ENCODE measurements around the gene TPRN. TPM values are rescaled to one million over a fixed set of nuclear protein-coding genes. Genes with fewer than 3 reads are reported as not detected.

The TPRN gene
- total and polyA plus RNA-seq, 2 experiments from 2014 or later: 6.4 to 29.2 TPM

DNA sequence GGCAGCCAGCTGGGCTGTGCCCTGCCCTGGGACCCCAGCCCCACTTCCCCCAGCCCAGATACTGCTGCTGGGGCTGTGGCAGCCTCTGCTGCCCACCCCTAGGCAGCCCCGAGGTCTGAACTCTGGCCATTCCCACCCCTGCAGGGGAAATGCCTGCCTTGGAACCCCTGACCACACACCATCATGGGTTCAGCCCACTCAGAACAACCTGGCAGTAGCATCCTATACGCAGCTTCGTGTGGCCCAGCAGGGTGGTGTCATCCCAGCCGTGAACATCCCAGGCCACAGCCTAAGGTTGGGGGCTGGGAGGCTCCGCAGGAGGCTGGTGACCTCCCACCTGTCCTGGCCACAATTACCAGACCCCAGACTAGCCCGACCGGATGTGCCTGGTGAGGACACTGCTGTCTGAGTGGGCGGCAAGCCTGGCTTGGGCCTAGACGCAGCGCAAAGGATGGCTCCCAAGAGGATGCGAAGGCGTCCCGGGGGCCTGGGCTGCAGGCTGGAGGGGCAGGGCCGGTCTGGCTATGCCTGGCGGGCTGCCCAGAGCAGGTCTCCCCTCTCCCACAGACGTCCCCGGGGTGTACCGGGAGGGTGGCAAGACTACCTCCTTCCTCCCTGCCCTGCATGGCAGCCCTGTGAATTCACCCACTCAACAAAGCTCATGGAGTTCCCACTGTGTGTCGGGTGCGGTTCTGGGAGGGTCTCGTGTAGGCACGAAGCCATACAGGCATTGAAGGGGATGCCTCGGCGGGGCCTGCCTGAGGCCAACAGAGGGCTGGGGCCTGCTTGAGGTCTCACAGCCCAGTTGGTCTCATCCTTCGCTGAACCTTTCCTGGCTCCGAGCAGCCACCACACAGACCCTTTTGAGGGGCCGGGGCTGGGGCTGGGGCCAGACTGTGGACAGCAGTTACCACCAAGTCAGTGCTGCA, 28.7 kb upstream of the TPRN start (continued):
- TF ChIP-seq EZH2phosphoT487 (IDR thresholded peaks at IDR 0.05; ENCODE audit: unreplicated experiment): no peak
- TF ChIP-seq ZNF114 (CRISPR knock-in tag; IDR thresholded peaks at IDR 0.05): no peak
- TF ChIP-seq, protein P1, sequence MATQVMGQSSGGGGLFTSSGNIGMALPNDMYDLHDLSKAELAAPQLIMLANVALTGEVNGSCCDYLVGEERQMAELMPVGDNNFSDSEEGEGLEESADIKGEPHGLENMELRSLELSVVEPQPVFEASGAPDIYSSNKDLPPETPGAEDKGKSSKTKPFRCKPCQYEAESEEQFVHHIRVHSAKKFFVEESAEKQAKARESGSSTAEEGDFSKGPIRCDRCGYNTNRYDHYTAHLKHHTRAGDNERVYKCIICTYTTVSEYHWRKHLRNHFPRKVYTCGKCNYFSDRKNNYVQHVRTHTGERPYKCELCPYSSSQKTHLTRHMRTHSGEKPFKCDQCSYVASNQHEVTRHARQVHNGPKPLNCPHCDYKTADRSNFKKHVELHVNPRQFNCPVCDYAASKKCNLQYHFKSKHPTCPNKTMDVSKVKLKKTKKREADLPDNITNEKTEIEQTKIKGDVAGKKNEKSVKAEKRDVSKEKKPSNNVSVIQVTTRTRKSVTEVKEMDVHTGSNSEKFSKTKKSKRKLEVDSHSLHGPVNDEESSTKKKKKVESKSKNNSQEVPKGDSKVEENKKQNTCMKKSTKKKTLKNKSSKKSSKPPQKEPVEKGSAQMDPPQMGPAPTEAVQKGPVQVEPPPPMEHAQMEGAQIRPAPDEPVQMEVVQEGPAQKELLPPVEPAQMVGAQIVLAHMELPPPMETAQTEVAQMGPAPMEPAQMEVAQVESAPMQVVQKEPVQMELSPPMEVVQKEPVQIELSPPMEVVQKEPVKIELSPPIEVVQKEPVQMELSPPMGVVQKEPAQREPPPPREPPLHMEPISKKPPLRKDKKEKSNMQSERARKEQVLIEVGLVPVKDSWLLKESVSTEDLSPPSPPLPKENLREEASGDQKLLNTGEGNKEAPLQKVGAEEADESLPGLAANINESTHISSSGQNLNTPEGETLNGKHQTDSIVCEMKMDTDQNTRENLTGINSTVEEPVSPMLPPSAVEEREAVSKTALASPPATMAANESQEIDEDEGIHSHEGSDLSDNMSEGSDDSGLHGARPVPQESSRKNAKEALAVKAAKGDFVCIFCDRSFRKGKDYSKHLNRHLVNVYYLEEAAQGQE (IDR thresholded peaks at IDR 0.05; ENCODE audit: unreplicated experiment): no peak

DNA sequence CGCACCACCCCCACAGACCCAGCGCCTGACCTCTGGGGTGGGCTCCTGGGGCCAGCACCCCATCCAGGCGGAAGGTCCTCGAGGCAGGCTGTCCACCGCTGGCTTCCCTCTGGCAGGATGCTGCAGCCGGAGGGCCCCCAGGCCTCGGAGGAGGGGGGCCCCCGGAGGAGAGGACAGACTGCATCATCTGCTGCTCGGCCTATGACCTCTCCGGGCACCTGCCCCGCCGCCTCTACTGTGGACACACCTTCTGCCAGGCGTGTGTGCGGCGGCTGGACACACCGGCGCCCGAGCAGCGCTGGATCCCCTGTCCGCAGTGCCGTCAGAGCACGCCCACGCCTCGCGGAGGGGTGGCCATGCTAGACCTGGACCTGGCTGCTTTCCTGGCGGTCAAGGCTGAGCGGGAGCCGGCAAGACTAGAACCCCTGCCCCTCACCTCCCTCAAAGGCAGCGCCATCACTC, 28.0 kb upstream of the TPRN start:
- H2AFZ ChIP-seq: no peak overlapping the region
- 0 out of 2 replicates have a peak, but pooled peaks cover 6% of the 10 kb centered on the region for H3F3A ChIP-seq (replicated peaks; ENCODE audit: low read depth)
- no peaks in the 10 kb centered on the region for H3K9me2 ChIP-seq (ENCODE audit: insufficient read depth)
- Mint-ChIP-seq H3K4me3 (no peak overlapping the region), H3K27me3 (ENCODE audit: insufficient read depth, low read depth, poor library complexity) (peaks cover 3% of the 10 kb centered on the region), H3K36me3 (ENCODE audit: low read depth) (no peaks in the 10 kb centered on the region), H3K27ac (no peak overlapping the region), H3K9me3 (no peaks in the 10 kb centered on the region), H3K4me1 (peaks cover 2% of the 10 kb centered on the region; the same call in 2 of the 3 replicates)
- DNase-seq (ENCODE audit: low spot score): no peak
- no peak overlapping the region for H3K27ac ChIP-seq (ENCODE audit: low read depth)
- TF ChIP-seq NANOG (IDR thresholded peaks at IDR 0.05; ENCODE audit: borderline replicate concordance): no peak
- no peak for TF ChIP-seq ZNF114 (CRISPR knock-in tag; IDR thresholded peaks at IDR 0.05)
- no peak for TF ChIP-seq JUNB (IDR thresholded peaks at IDR 0.05; ENCODE audit: unreplicated experiment)
- TF ChIP-seq, protein P2, sequence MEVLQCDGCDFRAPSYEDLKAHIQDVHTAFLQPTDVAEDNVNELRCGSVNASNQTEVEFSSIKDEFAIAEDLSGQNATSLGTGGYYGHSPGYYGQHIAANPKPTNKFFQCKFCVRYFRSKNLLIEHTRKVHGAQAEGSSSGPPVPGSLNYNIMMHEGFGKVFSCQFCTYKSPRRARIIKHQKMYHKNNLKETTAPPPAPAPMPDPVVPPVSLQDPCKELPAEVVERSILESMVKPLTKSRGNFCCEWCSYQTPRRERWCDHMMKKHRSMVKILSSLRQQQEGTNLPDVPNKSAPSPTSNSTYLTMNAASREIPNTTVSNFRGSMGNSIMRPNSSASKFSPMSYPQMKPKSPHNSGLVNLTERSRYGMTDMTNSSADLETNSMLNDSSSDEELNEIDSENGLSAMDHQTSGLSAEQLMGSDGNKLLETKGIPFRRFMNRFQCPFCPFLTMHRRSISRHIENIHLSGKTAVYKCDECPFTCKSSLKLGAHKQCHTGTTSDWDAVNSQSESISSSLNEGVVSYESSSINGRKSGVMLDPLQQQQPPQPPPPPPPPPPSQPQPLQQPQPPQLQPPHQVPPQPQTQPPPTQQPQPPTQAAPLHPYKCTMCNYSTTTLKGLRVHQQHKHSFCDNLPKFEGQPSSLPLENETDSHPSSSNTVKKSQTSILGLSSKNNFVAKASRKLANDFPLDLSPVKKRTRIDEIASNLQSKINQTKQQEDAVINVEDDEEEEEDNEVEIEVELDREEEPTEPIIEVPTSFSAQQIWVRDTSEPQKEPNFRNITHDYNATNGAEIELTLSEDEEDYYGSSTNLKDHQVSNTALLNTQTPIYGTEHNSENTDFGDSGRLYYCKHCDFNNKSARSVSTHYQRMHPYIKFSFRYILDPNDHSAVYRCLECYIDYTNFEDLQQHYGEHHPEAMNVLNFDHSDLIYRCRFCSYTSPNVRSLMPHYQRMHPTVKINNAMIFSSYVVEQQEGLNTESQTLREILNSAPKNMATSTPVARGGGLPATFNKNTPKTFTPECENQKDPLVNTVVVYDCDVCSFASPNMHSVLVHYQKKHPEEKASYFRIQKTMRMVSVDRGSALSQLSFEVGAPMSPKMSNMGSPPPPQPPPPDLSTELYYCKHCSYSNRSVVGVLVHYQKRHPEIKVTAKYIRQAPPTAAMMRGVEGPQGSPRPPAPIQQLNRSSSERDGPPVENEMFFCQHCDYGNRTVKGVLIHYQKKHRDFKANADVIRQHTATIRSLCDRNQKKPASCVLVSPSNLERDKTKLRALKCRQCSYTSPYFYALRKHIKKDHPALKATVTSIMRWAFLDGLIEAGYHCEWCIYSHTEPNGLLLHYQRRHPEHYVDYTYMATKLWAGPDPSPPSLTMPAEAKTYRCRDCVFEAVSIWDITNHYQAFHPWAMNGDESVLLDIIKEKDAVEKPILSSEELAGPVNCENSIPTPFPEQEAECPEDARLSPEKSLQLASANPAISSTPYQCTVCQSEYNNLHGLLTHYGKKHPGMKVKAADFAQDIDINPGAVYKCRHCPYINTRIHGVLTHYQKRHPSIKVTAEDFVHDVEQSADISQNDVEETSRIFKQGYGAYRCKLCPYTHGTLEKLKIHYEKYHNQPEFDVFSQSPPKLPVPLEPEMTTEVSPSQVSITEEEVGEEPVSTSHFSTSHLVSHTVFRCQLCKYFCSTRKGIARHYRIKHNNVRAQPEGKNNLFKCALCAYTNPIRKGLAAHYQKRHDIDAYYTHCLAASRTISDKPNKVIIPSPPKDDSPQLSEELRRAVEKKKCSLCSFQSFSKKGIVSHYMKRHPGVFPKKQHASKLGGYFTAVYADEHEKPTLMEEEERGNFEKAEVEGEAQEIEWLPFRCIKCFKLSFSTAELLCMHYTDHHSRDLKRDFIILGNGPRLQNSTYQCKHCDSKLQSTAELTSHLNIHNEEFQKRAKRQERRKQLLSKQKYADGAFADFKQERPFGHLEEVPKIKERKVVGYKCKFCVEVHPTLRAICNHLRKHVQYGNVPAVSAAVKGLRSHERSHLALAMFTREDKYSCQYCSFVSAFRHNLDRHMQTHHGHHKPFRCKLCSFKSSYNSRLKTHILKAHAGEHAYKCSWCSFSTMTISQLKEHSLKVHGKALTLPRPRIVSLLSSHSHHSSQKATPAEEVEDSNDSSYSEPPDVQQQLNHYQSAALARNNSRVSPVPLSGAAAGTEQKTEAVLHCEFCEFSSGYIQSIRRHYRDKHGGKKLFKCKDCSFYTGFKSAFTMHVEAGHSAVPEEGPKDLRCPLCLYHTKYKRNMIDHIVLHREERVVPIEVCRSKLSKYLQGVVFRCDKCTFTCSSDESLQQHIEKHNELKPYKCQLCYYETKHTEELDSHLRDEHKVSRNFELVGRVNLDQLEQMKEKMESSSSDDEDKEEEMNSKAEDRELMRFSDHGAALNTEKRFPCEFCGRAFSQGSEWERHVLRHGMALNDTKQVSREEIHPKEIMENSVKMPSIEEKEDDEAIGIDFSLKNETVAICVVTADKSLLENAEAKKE (CRISPR knock-in tag; IDR thresholded peaks at IDR 0.05): no peak
- no peaks in the 10 kb centered on the region for H3K27me3 ChIP-seq (ENCODE audit: insufficient read depth)
- no peaks in the 10 kb centered on the region for H3K79me2 ChIP-seq (replicated peaks; ENCODE audit: insufficient read depth)
- no peak overlapping the region for H3K4me2 ChIP-seq
- H4K20me1 ChIP-seq (replicated peaks; ENCODE audit: insufficient read depth): no peaks in the 10 kb centered on the region
- H3K36me3 ChIP-seq (ENCODE audit: insufficient read depth): no peaks in the 10 kb centered on the region
- ATAC-seq: no peak
- no peaks in the 10 kb centered on the region; the same call in 1 of the 2 replicates for H3K4me1 ChIP-seq (ENCODE audit: insufficient read depth)
- H3K4me3 ChIP-seq: no peak overlapping the region

All from GM23338 (cell line).